ENCODE results near the gene HHAT. TPM values are rescaled to one million over a fixed set of nuclear protein-coding genes. Genes with fewer than 3 reads are reported as not detected.

The HHAT gene
- total and polyA plus RNA-seq, 2 of the 13 experiments (the other 11 are each of a cell fraction or from before 2014, with no cell fraction given), result 2.6 to 4.9 TPM

GRCh38 chr1:210475806-210476205 lies 147.1 kb downstream of the HHAT start:
- Histone ChIP-seq H3K27me3 (ENCODE audit: control insufficient read depth in 1 of 2, insufficient read depth in 2 of 2, low read length in 2 of 2) (no peaks in the 10 kb centered on the region), H3K9me3 (ENCODE audit: low read length) (no peaks in the 10 kb centered on the region), H3K9ac (ENCODE audit: insufficient read depth, low read depth, low read length) (no peak overlapping the region), H3K4me2 (ENCODE audit: low read depth, low read length) (no peak overlapping the region), H2AFZ (ENCODE audit: low read length) (no peak overlapping the region), H3K27ac (ENCODE audit: extremely low read length, insufficient read depth, low read length) (no peak overlapping the region), H3K79me2 (ENCODE audit: insufficient read depth, low read length) (no peaks in the 10 kb centered on the region), H3K4me1 (ENCODE audit: insufficient read depth, low read length) (no peaks in the 10 kb centered on the region), H3K36me3 (replicated peaks in 1 of 2; ENCODE audit: control insufficient read depth in 1 of 2, insufficient read depth in 2 of 2, low read length in 2 of 2) (no peaks in the 10 kb centered on the region), H3K4me3 (replicated peaks in 1 of 3; ENCODE audit: insufficient read depth in 1 of 3, low read depth in 2 of 3, low read length in 3 of 3) (no peak overlapping the region), H4K20me1 (ENCODE audit: insufficient read depth, low read length) (no peaks in the 10 kb centered on the region)
- intact Hi-C loops (cut with micrococcal nuclease; ENCODE audit: unreplicated experiment), result no loop called here
- DNase-seq (ENCODE audit: low spot score), result no peak
- no TSS peak for BruUV-seq (replicated peaks)
- no peak for TF ChIP-seq ZSCAN21 (CRISPR knock-in tag; IDR thresholded peaks at IDR 0.05; ENCODE audit: borderline replicate concordance)
- TF ChIP-seq ZFY (CRISPR knock-in tag; IDR thresholded peaks at IDR 0.05), result no peak
- no peak for TF ChIP-seq SMYD3 (CRISPR knock-in tag; IDR thresholded peaks at IDR 0.05)
- TF ChIP-seq DR1 (CRISPR knock-in tag; IDR thresholded peaks at IDR 0.05), result no peak
- no peak for TF ChIP-seq ZNF878 (CRISPR knock-in tag; IDR thresholded peaks at IDR 0.05)
- no peak for TF ChIP-seq ZNF343 (CRISPR knock-in tag; IDR thresholded peaks at IDR 0.05)
- no peak for TF ChIP-seq ZNF883 (CRISPR knock-in tag; IDR thresholded peaks at IDR 0.05; ENCODE audit: not compliant biosample characterization)
- TF ChIP-seq ZNF513 (CRISPR knock-in tag; conservative IDR thresholded peaks at IDR 0.05), result no peak
- no peak for TF ChIP-seq POLR2AphosphoS2 (IDR thresholded peaks at IDR 0.05; ENCODE audit: low read depth, low read length)
- TF ChIP-seq TBL1XR1 (IDR thresholded peaks at IDR 0.05; ENCODE audit: borderline replicate concordance, low read length, partially characterized antibody), result no peak
- no peak for TF ChIP-seq FUBP1 (CRISPR knock-in tag; IDR thresholded peaks at IDR 0.05; ENCODE audit: borderline replicate concordance)
- no peak for FAIRE-seq
- ChIA-PET CTCF (ENCODE audit: low intra/inter-chr PET ratio, low total read pairs) (no interaction called here), POLR2A (no interaction called here)
- 25% methylated on average over 2 of the region's 2 CpGs for WGBS (ENCODE audit: low lambda C conversion rate)
- in situ Hi-C loops (cut with HindIII; ENCODE audit: extremely low pct_ligation_motif_present, low pct_unique_long_range_greater_than_20kb), result no loop called here
- ATAC-seq, result no peak
